GM18526 (cell line): ENCODE measurements around the gene COBLL1.

Source experiments
- POLR2A ChIP-seq: IDR thresholded peaks from 3 replicates; pipeline ENCODE4 v1.6.1; 2011; ENCODE audit not compliant: insufficient read length; ENCODE audit errors: extremely low read depth

COBLL1 gene

DNA sequence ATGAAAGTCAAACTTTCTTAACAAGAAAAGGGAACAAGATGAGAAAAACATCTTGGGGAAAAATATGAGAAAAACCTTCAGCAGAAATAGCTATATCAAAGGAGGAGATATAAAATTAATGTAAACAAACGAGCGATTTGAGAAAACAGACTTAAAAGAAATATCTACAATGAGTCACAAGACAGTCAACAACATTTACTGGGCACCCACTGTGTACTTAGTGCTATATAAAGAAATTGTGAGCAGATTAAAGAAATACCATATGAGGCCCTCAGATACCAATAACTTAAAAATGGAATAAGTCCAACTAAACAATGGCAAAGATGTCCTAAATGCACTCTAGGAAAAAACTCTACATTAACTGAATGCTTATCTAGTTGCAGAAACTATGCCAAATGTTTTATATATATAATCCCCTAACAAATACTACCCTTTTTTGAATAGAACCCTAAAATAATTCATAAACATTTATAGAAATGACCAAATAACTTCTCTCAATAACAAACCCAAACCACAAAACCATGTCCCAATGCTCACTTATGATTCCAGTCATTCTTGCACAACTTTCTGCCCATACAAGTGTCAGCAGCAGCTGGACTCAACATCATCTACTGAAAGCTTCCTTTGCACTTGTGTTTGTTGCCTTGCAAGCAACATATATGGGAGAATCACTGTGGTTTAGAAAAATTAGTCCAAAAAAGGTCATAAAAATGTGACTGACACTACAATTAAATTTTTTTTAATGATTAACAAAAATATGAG, 83.5 kb downstream of the COBLL1 start:
- no peak for TF ChIP-seq POLR2A

DNA sequence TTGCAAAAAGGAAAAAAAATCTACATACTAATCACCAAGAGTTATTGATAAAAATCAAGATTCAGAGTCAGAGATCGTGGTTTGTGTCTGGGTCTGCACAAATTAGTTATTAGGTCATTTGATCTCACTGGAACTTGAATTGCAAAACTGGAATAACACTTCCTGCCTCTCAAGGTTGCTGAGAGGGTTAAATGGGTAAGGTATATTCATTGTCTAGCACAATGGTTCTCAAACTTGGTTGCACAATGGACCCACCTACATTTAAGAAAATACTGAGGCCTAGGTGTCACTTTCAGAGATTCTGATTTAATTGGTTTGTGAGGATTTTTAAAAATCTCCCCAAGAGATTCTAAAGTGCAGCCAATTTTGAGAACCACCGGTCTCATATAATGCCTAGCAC, 84.8 kb downstream of the COBLL1 start:
- TF ChIP-seq POLR2A = no peak

DNA sequence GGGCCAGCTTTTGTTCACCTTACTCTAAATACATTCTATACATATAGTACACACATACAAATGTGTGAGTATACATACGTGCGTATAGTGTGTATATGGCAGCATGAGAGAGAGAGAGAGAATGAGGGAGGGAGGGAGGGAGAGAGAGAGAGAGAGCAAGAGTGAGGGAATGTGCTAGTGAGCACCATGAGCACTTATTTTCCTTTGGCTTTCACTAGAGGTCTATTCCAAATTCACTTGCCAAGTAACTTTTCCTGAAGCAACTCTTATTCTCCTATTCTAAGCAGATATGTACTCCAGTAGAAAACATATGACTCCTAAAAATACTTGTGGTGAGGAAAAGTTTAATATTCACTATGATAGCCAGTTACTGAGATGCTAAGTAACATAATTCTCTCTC, 85.7 kb downstream of the COBLL1 start:
- TF ChIP-seq POLR2A = no peak

DNA sequence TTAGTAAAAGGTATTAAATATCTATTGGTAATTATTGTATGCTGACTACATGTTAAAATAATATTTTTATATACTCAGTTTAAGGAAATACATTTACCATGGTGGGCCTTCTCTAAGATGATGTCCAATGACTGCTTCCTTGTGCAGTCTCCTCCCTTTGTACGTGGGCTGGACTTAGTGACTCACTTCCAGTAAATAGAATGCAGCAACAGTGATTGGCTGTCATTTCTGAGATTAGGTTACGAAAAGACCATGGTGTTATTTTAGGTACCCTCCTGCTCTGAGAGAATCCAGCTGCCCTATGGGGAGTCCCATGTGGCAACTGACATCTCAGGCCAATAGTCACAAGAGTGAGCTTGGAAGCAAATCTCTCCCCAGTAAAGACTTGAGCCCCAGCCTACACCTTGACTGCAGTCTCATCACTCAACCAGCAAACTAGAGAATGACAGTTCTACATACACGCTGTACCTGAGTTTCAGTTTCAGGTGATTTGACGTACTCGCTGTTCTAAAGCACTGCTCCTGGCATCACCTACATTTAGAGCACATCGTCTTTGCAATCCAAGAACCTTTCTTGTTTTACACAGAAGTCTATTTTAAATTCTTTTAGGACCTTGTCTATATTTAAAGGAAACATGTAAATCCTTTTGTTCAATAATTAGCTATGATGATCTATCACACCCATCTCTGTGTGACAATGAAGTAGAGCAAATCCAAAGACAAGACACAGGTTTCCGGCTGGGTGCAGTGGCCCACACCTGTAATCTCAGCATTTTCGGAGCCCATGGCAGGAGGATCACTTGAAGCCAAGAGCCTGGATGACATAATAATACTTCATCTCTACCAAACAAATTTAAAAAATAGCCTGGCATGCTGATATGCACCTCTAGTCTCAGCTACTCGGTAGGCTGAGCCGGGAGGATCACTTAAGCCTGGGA, 87.2 kb downstream of the COBLL1 start:
- TF ChIP-seq POLR2A = no peak

DNA sequence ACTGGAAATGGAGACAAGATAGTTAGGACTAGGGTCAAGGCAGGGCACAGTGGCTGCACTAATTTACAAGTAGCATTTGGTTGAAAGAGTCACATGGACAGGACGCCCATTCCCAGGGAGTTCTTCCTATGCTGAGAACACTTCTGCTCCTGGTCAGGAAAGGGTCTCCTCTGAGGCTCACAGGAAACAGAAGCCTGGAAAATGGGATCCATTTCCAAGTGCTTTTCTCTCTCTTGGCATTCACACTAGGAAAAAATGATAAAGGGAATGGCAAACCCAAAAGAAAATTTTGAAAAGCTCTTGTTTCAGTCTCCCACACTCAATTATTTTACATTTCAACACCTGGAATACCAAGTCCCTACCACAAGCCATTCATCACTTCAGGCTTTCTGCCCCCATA, 88.7 kb downstream of the COBLL1 start:
- no peak for TF ChIP-seq POLR2A

DNA sequence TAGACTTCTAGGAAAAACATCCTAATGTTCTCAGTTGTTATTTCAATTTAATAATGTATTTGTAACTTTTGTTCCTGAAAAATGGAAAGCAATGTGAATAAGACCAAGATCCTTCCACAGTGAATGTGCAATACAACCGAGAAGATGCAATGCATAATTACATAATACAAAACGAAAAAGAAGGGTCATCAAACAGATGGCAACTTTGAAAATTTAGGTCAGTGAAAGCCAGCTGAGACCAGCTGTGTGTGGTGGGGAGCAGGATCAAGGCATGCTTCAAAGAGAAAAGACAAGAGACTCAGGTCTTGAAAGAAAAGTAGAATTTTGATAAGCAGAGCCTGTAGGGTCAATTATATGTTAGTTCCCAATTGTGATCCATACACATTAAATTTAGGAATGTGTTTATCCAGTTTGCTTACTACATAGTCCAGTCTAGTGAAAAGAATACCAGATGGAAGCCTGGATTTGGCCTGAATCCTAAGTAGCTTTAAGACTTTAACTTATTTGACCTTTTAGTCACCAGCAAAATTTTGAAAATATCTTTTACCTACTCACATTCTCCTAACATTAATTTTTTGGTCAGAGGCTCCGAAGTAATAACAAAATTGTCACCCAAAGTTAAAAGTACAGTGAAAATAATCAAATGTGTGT, 93.7 kb downstream of the COBLL1 start:
- TF ChIP-seq POLR2A = no peak

DNA sequence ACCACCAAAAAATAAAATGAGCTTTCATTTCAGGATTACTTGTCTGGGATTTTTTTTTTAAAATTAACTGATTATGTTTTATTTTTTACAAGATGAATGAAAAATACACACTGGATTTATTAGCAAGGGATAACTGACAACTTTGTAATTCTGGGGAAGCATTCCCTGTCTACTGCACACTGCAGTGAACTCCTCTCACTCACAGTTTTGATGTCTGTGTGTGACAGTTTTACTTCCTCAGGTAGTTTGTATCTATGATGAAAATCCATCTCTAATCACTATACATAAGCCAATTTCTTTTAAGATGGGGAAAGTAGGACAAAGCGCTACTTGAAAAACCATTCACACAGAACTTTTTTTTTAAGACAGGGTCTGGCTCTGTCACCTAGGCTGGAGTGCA, 94.5 kb downstream of the COBLL1 start:
- TF ChIP-seq POLR2A = no peak

DNA sequence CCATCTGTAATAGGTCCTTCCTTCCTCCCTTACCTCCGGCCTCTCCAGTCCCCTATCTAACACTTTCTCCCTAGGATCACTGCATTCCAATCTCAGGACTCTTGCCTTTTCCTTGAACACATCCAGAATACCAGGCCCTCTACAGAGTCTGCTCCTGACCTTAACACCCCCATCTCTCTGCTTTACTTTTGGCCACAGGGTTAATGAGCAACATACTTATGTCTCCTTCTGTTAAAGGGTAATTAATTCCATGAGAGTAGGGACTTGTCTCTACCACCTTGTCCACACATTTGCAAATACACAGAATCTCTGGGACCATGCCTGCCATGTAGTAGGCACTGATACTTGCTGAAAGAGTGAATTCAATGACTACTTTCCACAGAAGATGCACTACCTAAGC, 94.9 kb downstream of the COBLL1 start:
- no peak for TF ChIP-seq POLR2A

DNA sequence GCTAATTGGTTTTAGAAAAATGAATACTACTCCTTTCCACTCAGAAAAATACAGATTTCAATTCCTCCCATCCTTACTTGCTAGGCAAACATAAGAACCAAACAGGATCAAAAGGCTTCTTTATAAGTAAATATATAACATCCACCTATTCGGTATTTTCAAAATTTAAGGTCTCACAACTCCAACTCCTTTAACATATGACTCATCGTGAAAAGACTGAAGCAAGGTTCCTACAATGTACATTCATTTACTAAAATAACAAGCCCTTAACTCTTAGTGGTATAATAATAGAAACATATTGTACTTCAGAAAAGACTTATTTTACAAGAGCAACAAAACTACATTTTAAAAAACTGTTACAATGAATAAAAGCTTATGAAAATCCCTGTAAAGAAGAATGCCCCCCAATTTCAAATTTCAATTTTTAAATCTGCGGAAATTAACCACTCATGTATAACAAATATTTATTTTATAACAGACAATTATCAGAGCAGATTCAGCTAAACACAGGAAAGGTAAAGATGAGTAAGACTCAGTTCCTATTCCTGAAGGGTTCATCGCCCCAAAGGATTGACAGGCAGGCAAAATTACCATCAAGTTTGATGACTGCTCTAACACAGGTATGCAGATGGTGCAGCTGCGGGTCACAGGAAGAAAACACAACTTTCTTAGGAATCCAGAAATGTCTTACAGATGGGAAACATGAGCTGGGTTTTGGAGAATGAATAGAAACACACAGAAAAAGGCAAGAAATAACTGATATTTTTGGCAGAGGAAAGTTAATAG, 96.4 kb downstream of the COBLL1 start:
- no peak for TF ChIP-seq POLR2A

DNA sequence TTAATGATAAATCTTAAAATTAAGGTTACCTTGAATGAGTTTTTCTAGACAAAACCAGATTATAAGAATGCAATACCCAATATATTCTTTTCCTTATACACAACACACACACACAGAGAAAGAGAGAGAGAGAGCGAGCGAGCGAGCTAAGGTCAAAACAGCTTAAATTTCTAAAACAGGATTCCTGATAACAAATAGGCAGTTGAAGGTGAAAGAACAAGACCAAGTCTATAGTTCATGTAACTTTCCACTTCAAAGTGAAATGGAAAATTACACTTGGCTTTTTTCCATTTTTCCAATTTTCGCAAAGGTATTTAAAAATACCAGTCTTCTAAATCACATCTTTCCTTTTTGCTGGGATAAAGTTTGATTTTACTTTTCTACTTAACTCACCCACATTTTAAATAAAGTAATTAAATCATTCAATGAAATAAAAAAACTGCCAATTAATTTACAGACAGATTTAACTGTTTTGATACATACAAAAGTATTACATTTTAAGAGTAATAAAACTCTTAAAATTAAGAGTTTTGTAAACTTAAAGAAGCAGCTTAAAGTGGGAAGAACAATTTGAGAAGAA, 98.8 kb downstream of the COBLL1 start:
- no peak for TF ChIP-seq POLR2A

DNA sequence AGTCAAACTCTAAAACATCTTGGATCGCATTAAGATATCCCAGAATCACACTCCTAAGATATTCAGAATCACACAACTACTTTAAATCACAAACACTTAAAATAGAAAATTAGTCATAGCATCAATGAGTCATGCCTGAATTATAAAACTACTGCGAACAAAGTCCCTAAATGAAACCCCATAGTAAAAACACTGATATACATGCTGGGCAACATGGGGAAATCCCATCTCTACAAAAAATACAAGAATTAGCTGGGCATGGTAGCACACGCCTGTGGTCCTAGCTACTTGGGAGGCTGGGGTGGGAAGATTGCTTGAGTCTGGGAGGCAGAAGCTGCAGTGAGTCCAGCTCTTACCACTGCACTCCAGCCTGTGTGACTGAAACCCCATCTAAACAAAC, 101.7 kb downstream of the COBLL1 start:
- no peak for TF ChIP-seq POLR2A

DNA sequence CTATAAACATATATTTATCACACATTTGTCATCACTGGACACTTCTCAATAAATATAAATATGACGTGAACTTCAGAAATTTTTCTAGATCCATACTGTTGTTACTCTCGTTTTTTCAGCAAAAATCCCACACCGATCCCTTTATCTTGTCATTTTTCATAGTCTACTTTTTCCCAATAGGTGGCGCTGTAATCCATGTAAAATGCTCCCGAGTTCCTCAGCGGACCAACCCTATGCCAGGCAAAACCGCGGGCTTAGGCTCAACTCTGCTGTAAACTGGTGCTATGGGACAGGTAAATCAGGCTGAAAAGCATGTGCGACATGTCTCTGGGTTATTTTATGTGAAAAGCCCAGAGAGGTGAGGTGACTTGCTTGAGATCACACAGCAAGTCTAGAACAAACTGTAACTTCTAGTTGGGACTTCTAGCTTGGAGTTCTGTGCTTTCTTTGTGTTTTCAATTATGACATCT, 104.0 kb downstream of the COBLL1 start:
- TF ChIP-seq POLR2A = no peak

DNA sequence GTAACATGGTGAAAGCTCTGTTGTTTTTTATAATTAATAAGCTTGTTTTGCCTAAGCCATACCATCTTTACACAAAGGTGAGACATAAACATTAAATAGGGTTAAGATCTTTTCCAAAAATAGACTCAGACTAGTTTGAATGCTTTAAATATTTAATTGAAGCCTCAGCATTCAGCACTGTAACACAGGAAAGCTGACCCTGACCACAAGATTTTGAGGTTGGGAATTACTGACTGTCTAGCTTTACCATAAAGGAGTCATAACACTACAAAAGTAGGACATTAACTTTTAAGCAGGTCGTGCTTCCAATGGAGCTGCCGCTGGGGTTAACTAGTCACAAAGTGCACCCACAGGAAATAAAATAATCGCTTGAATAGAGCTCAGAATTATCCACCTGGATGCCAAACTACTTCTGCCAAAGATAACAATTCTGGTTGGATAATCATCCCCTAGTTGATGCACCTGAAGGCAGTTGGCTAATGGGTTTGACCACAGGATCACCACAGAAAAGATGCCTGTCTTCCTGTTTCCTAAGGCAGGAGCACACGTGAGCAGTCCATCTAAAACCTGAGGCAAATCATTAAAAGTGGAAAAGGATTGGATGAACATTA, 106.2 kb downstream of the COBLL1 start:
- TF ChIP-seq POLR2A = no peak

DNA sequence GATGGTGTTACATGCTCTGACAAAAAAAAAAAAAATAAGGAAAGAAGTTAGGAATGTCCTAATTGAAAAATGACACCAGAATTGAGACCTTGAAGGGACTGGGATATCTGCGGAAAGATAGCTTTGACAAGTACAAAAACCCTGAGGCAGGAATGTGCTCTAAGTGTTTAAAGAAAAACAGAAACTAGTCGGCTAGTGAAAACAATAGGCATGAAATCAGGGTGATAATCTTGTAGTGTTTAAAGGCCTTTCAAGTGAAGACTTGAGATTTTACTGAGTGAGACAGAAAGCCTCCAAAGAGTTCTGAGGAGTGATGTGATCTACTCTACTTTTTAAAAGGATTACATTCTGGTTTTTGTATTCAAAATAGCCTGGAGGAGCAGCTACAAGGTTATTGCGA, 107.4 kb downstream of the COBLL1 start:
- no peak for TF ChIP-seq POLR2A
